Keratinocyte (primary cell): ENCODE measurements around the gene TRPC4. TPM values are rescaled to one million over a fixed set of nuclear protein-coding genes. Genes with fewer than 3 reads are reported as not detected.

Experiments used
- DNase-seq: peaks from one replicate; pipeline ENCODE4 v3.0.0-alpha.2; 2011; ENCODE audit warnings: low read depth, missing footprints, low spot score
- FAIRE-seq: peaks from 2 replicates; lab custom pipeline; 2011; peaks lifted over from hg19 to GRCh38; lab: Jason Lieb, UNC
- H2AFZ ChIP-seq: 2 replicates; pipeline ENCODE4 v1.6.0; 2012; ENCODE audit warnings: low read length, control low read depth, inconsistent platforms; ENCODE audit not compliant: control insufficient read depth
- H3K27ac ChIP-seq: 2 replicates; pipeline ENCODE4 v1.5.1; 2011; ENCODE audit warnings: low read length; ENCODE audit not compliant: control insufficient read depth, insufficient read depth
- H3K27me3 ChIP-seq: 3 replicates; pipeline ENCODE4 v1.6.0; 2011; ENCODE audit warnings: low read length; ENCODE audit not compliant: control insufficient read depth, insufficient read depth; ENCODE audit errors: extremely low read depth
- H3K36me3 ChIP-seq, 2 experiments: 2 replicates in 1 of 2; 3 replicates in 1 of 2; pipeline ENCODE4 v1.5.1; 2011; ENCODE audit warnings: low read length in 2 of 2, mild to moderate bottlenecking in 1 of 2; ENCODE audit not compliant: control insufficient read depth in 2 of 2, insufficient read depth in 2 of 2; ENCODE audit errors: extremely low read depth in 1 of 2
- H3K4me1 ChIP-seq: 3 replicates; pipeline ENCODE4 v1.5.1; 2011; ENCODE audit warnings: low read length; ENCODE audit not compliant: control insufficient read depth, insufficient read depth; ENCODE audit errors: extremely low read depth
- H3K4me2 ChIP-seq: 3 replicates; pipeline ENCODE4 v1.6.0; 2011; ENCODE audit warnings: low read depth, low read length; ENCODE audit not compliant: control insufficient read depth, insufficient read depth; ENCODE audit errors: extremely low read depth
- H3K4me3 ChIP-seq, 3 experiments: fragments of 200-600 bp in 1 of 3; sonication (generic) in 1 of 3; 2 replicates in 2 of 3; 3 replicates in 1 of 3; pipeline ENCODE4 v1.5.1; 2011 to 2016; ENCODE audit warnings: low read length in 3 of 3, mild to moderate bottlenecking in 3 of 3, control low read depth in 2 of 3, inconsistent platforms in 1 of 3, low read depth in 1 of 3, mixed read lengths in 1 of 3, mixed run types in 1 of 3, moderate library complexity in 1 of 3; ENCODE audit not compliant: control insufficient read depth in 2 of 3, insufficient read depth in 2 of 3; ENCODE audit errors: extremely low read depth in 1 of 3
- H3K79me2 ChIP-seq: 2 replicates; pipeline ENCODE4 v1.6.0; 2012; ENCODE audit warnings: low read length; ENCODE audit not compliant: control insufficient read depth, insufficient read depth
- H3K9ac ChIP-seq: 3 replicates; pipeline ENCODE4 v1.6.0; 2011; ENCODE audit warnings: low read length; ENCODE audit not compliant: control insufficient read depth, insufficient read depth; ENCODE audit errors: extremely low read depth
- H3K9me1 ChIP-seq: 3 replicates; pipeline ENCODE4 v1.6.0; 2011; ENCODE audit warnings: low read length; ENCODE audit not compliant: control insufficient read depth, insufficient read depth; ENCODE audit errors: extremely low read depth
- H3K9me3 ChIP-seq: 2 replicates; pipeline ENCODE4 v1.5.1; 2012; ENCODE audit warnings: low read depth, low read length; ENCODE audit not compliant: control insufficient read depth
- H4K20me1 ChIP-seq: 3 replicates; pipeline ENCODE4 v1.6.0; 2011; ENCODE audit warnings: low read length; ENCODE audit not compliant: control insufficient read depth, insufficient read depth; ENCODE audit errors: extremely low read depth
- EZH2 ChIP-seq: IDR thresholded peaks from one replicate; pipeline ENCODE4 v1.6.1; 2012; ENCODE audit warnings: inconsistent platforms, mild to moderate bottlenecking, low read length, moderate library complexity
- dilution Hi-C: fragments of 300-500 bp; cut with MboI; formaldehyde crosslinking; loops from one replicate; pipeline ENCODE4 v1.7.0; 2020; ENCODE audit warnings: low sequenced_read_pairs; ENCODE audit not compliant: extremely low pct_ligation_motif_present
- polyA plus RNA-seq, 5 experiments: library from polyadenylated mRNA; depleted of rRNA in 3 of 5; stranded (reverse) in 3 of 5; stranded (forward) in 1 of 5; unstranded in 1 of 5; fragments of >200 nt; gene quantifications; 1 replicate in 1 of 5; 2 replicates in 3 of 5; 3 replicates in 1 of 5; pipeline versions ENCODE4 v1.2.1 to v1.2.3, GENCODE V29; 2011 to 2012; ENCODE audit warnings: missing spikeins in 2 of 5, low read depth in 1 of 5, low replicate concordance in 1 of 5
- TF ChIP-seq, protein P1 (sequence below), 3 experiments: IDR thresholded peaks in 1 of 3; conservative IDR thresholded peaks in 1 of 3; optimal IDR thresholded peaks in 1 of 3; 2 replicates in 2 of 3; 3 replicates in 1 of 3; pipeline versions ENCODE3 to v1.5.1; 2011; ENCODE audit warnings: low read length in 3 of 3, mild to moderate bottlenecking in 3 of 3, moderate library complexity in 2 of 3, control low read depth in 1 of 3, inconsistent platforms in 1 of 3; ENCODE audit not compliant: insufficient read depth in 2 of 3; ENCODE audit errors: extremely low read depth in 1 of 3

Gene TRPC4
- polyA plus RNA-seq, 1 donor (not counting 4 experiments of a cell fraction or from before 2014, with no cell fraction given), result not detected

DNA sequence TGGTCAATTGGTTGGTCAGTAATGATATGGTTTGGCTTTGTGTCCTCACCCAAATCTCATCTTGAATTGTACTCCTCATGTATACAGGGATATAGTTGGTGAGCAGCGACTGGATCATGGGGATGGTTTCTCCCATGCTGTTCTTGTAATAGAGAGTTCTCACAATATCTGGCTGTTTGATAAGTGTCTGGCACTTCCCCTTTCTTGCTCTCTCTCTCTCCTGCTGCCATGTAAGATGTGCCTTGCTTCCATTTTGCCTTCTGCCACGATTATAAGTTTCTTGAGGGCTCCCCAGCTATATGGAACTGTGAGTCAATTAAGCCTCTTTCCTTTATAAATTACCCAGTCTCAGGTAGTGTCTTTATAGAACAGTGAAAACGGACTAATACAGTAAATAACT, 120.7 kb downstream of the TRPC4 start:
- dilution Hi-C loops, result no loop called here
- no peaks in the 10 kb centered on the region for H4K20me1 ChIP-seq
- FAIRE-seq, result no peak
- no peaks in the 10 kb centered on the region for H3K4me1 ChIP-seq
- no peaks in the 10 kb centered on the region for H3K9me1 ChIP-seq
- no peak overlapping the region for H3K4me3 ChIP-seq
- no peak overlapping the region for H2AFZ ChIP-seq
- H3K9me3 ChIP-seq, result no peaks in the 10 kb centered on the region
- no peaks in the 10 kb centered on the region for H3K79me2 ChIP-seq
- H3K9ac ChIP-seq, result no peak overlapping the region
- H3K36me3 ChIP-seq, result no peaks in the 10 kb centered on the region
- H3K27ac ChIP-seq, result no peak overlapping the region
- no peak for DNase-seq
- H3K4me2 ChIP-seq, result no peak overlapping the region
- peaks cover 2% of the 10 kb centered on the region for H3K27me3 ChIP-seq
- TF ChIP-seq, protein P1, sequence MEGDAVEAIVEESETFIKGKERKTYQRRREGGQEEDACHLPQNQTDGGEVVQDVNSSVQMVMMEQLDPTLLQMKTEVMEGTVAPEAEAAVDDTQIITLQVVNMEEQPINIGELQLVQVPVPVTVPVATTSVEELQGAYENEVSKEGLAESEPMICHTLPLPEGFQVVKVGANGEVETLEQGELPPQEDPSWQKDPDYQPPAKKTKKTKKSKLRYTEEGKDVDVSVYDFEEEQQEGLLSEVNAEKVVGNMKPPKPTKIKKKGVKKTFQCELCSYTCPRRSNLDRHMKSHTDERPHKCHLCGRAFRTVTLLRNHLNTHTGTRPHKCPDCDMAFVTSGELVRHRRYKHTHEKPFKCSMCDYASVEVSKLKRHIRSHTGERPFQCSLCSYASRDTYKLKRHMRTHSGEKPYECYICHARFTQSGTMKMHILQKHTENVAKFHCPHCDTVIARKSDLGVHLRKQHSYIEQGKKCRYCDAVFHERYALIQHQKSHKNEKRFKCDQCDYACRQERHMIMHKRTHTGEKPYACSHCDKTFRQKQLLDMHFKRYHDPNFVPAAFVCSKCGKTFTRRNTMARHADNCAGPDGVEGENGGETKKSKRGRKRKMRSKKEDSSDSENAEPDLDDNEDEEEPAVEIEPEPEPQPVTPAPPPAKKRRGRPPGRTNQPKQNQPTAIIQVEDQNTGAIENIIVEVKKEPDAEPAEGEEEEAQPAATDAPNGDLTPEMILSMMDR (optimal IDR thresholded peaks at IDR 0.05 in 1 of 3, IDR thresholded peaks at IDR 0.05 in 1 of 3, conservative IDR thresholded peaks at IDR 0.05 in 1 of 3; ENCODE audit: extremely low read depth in 1 of 3, insufficient read depth in 2 of 3, low read length in 3 of 3), result no peak
- no peak for TF ChIP-seq EZH2

DNA sequence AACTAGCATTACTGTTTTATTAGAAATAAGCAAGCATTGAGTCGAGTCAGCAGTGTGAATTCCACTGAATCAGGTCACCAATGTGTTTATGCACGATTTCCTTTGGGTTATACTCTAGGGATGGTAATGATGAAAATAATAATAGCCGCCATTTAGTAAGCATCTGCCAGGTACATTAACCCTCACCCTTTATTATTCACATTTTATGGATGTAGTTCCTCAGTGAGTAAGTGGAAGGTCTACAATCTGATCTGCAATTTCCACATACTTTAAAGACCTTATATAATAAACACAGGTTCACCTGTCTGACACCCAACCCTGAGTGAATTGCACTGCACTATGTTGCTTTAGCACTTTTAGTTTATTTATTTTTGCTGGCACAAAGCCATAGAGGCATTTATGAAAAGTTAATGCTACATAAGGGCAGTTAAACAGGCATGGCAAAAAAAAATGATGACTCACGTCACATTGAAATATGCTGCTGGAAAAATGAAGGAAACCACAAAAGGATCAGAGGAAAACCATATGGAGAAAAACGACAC, 122.4 kb downstream of the TRPC4 start:
- H3K4me2 ChIP-seq, result no peak overlapping the region

More for the DNA sequence above, 122.4 kb downstream of the TRPC4 start:
- no peaks in the 10 kb centered on the region for H3K36me3 ChIP-seq
- no peak overlapping the region for H3K4me3 ChIP-seq
- no peaks in the 10 kb centered on the region for H3K9me1 ChIP-seq
- H3K27ac ChIP-seq, result no peak overlapping the region
- H3K9ac ChIP-seq, result no peak overlapping the region
- H2AFZ ChIP-seq, result no peak overlapping the region
- H3K79me2 ChIP-seq, result no peaks in the 10 kb centered on the region
- no peaks in the 10 kb centered on the region for H4K20me1 ChIP-seq
- dilution Hi-C loops, result no loop called here
- H3K27me3 ChIP-seq, result peaks cover 2% of the 10 kb centered on the region
- FAIRE-seq, result peak; percentile 9
- H3K4me1 ChIP-seq, result no peaks in the 10 kb centered on the region
- TF ChIP-seq EZH2, result no peak
- TF ChIP-seq, protein P1 (optimal IDR thresholded peaks at IDR 0.05 in 1 of 3, IDR thresholded peaks at IDR 0.05 in 1 of 3, conservative IDR thresholded peaks at IDR 0.05 in 1 of 3; ENCODE audit: extremely low read depth in 1 of 3, insufficient read depth in 2 of 3, low read length in 3 of 3), result no peak
- no peaks in the 10 kb centered on the region for H3K9me3 ChIP-seq
- no peak for DNase-seq
